MM.1S (cell line): ENCODE results near the gene SMARCAD1.

Source experiments
- EZH2 ChIP-seq: fragments of 300-600 bp; sonication (generic); optimal IDR thresholded peaks from 2 replicates; pipeline ENCODE3; 2017; ENCODE audit warnings: low read depth, mild to moderate bottlenecking, antibody characterized with exemption, low read length, mixed read lengths
- EZH2phosphoT487 ChIP-seq: fragments of 300-600 bp; sonication (generic); IDR thresholded peaks from 2 replicates; pipeline ENCODE4 v1.6.1; 2018; ENCODE audit warnings: antibody characterized with exemption, low read length
- TF ChIP-seq, protein P1 (sequence below): fragments of 300-600 bp; sonication (generic); IDR thresholded peaks from 2 replicates; pipeline ENCODE4 v1.5.1; 2016; ENCODE audit warnings: antibody characterized with exemption, low read length, mixed read lengths

DNA sequence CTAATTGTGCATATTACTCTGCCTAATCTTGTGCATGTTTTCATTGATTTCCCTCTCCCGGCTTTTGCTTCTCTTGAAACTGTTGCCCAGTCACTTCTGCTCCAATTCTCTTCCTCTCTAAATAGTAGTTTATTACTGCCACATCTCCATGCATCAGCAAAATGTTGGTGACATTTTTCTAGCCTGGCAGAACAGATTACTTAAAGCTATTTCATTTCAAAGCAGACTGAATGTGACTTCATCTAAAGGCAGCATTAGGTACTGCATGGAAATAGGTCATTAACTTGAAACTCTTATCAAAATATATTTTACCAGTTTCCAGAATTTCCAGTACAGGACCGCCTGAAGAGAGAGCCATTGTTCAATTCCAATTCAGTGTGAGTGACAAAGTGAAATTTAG, 82.6 kb downstream of the SMARCAD1 start:
- TF ChIP-seq, protein P1, sequence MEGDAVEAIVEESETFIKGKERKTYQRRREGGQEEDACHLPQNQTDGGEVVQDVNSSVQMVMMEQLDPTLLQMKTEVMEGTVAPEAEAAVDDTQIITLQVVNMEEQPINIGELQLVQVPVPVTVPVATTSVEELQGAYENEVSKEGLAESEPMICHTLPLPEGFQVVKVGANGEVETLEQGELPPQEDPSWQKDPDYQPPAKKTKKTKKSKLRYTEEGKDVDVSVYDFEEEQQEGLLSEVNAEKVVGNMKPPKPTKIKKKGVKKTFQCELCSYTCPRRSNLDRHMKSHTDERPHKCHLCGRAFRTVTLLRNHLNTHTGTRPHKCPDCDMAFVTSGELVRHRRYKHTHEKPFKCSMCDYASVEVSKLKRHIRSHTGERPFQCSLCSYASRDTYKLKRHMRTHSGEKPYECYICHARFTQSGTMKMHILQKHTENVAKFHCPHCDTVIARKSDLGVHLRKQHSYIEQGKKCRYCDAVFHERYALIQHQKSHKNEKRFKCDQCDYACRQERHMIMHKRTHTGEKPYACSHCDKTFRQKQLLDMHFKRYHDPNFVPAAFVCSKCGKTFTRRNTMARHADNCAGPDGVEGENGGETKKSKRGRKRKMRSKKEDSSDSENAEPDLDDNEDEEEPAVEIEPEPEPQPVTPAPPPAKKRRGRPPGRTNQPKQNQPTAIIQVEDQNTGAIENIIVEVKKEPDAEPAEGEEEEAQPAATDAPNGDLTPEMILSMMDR, result no peak
- TF ChIP-seq EZH2phosphoT487, result no peak
- TF ChIP-seq EZH2, result no peak
